GM21528 (cell line): Measurements from ENCODE around the gene TUBB2A.
"Not testable (repeated sequence)": the region's sequence is repeated elsewhere in the genome, so short reads cannot be mapped to it uniquely, and the experiment has no call there.

ENCODE experiments used
- ATAC-seq: cut with Tn5 transposase; IDR thresholded peaks from one replicate; pipeline ENCODE4 v1.9.1; 2021; ENCODE audit warnings: mild to moderate bottlenecking, moderate library complexity; ENCODE audit not compliant: unreplicated experiment, low FRiP score

The TUBB2A gene

GRCh38 chr6:3183066-3183465 is 25.7 kb upstream of the TUBB2A start:
- no peak for ATAC-seq

DNA sequence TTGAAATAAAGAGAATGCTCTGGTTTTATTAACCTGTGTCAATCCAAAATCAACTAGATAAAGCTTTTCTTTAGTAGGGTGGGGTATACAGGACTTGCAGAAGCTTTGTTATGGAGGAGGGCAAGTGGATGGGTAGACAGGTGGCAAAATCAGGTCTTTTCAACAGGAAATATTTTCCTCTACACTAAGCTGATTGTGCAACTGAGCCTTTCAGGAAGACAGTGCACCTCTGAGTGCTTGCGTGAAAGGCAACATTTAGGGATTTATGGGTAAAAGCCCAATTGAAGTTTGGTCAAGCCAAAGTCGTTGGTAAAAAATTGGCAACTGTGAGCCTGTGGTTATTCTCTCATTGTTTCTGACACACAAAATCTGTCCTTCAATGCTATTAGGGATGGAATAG is 23.8 kb upstream of the TUBB2A start:
- no peak for ATAC-seq

DNA sequence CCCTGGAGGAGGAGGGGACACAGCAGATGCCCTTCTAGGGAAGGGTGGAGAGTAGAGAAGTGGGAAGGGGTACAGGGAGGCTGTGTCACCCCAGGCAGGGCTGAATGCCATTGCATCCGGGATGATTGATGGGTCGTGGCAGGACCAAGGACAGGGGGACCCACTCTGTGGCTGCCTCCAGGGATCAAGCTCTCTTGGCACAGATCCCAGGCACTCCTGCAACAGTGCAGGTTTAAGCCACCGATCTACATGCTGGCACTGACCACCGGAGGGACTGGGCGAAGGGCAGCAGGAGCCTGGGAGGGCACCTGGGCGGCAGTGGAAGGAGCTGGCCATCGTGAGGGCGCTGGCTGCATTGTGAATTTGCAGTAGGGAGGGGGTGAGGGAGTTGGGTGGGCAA is 22.6 kb upstream of the TUBB2A start:
- ATAC-seq, result not testable (repeated sequence)

GRCh38 chr6:3178666-3179065 is 21.3 kb upstream of the TUBB2A start:
- ATAC-seq, result not testable (repeated sequence)

DNA sequence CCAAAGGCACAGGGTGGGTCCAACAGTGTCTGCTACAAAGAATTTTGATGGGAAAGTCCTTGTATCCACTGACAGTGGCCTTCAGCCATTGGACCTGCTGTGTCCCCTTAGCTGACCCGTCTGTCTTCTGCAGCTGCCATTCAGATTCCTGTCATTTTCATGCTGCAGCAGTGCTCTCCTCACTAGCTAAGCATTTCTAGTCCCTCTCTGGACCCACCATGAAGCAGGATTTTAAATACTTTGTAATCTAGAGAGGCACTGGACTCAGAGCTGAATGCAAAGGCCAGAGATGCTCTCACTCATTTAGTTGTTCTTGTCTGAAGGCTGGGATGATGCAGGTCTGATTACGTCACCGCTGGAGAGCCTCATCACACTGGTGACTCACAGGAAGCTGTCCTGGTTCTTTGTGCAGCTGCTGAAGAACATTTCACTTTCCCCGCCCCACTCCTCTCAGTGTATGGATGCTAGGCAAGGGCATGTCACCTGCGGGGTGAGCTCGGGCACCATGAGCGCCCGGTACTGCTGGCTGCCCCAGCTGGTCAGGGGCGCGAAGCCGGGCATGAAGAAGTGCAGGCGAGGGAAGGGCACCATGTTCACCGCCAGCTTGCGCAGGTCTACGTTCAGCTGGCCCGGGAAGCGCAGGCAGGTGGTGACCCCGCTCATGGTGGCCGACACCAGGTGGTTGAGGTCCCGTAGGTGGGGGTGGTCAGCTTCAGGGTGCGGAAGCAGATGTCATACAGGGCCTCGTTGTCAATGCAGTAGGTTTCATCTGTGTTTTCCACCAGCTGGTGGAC is 19.4 kb upstream of the TUBB2A start:
- no peak for ATAC-seq

GRCh38 chr6:3175715-3176402 is 18.5 kb upstream of the TUBB2A start:
- ATAC-seq, result no peak

DNA sequence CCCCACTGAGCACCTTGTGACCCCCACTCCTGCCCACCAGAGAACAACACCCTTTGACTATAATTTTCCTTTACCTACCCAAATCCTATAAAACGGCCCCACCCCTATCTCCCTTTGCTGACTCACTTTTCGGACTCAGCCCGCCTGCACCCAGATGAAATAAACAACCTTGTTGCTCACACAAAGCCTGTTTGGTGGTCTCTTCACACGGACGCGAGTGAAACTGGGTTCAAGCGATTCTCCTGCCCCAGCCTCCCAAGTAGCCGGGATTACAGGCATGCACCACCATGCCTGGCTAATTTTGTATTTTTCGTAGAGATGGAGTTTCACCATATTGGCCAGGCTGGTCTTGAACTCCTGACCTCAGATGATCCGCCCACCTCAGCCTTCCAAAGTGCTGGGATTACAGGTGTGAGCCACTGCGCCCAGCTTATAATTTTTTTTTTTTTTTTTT is 16.3 kb upstream of the TUBB2A start:
- ATAC-seq, result not testable (repeated sequence)

DNA sequence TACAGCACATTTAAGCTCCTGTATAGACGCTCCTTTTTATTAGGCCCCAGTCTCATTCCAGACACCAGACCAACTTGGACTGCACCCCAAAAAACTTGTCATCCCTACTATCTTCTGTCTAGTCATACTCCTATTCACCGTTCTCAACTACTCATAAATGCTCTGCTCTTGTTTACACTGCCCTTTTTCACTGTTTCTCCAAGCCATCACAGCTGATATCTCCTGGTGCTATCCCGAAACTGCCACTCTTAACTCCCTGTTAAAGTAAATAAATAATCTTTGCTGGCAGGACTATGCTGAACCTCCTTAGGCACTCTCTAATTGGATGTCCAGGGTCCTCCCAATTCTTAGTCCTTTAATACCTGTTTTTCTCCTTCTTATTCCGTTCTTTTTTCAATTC is 15.4 kb upstream of the TUBB2A start:
- ATAC-seq, result not testable (repeated sequence)

GRCh38 chr6:3171313-3172175 is 14.2 kb upstream of the TUBB2A start:
- not testable (repeated sequence) for ATAC-seq

- ATAC-seq, result not testable (repeated sequence)
Observed at GRCh38 chr6:3170676-3171075, 13.3 kb upstream of the TUBB2A start.

DNA sequence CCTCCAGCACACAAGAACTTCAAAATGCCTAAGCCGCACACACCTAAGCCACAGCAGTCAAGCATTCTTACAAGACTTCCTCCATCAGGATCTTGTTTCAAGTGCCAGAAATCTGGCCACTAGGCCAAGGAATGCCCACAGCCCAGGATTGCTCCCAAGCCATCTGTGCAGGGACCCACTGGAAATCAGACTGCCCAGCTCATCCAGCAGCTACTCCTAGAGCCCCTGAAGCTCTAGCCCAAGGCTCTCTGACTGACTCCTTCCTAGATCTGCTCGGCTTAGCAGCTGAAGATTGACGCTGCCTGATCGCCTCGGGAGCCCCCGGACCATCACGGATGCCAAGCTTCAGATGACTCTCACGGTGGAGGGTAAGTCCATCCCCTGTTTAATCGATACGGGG is 10.7 kb upstream of the TUBB2A start:
- ATAC-seq, result not testable (repeated sequence)

DNA sequence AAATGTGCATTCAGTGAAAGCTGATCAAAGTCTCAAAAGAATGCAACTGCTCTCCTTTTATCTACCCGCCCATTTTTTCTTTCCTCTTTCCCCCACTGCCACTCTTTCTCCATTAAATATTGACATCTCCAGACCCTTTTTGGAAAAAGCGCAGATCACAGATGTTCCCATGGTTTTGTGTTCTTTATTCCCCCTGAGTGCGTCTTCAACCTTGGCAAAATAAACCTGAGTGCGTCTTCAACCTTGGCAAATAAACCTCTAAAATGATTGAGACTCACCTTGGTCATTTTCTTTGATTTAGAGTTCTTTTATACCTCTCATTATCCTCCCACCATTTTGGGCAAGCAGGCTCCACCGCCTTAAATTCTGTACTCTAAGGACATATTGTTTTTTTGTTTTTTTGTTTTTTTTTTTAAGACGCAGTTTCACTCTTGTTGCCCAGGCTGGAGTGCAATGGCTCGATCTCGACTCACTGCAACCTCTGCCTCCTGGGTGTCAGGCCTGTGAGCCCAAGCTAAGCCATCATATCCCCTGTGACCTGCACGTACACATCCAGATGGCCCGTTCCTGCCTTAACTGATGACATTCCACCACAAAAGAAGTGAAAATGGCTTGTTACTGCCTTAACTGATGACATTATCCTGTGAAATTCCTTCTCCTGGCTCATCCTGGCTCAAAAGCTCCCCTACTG is 9.3 kb upstream of the TUBB2A start:
- ATAC-seq, result not testable (repeated sequence)

- no peak for ATAC-seq
Observed at GRCh38 chr6:3165631-3166534, 8.5 kb upstream of the TUBB2A start.

GRCh38 chr6:3164388-3164787 is 7.0 kb upstream of the TUBB2A start:
- ATAC-seq, result no peak

DNA sequence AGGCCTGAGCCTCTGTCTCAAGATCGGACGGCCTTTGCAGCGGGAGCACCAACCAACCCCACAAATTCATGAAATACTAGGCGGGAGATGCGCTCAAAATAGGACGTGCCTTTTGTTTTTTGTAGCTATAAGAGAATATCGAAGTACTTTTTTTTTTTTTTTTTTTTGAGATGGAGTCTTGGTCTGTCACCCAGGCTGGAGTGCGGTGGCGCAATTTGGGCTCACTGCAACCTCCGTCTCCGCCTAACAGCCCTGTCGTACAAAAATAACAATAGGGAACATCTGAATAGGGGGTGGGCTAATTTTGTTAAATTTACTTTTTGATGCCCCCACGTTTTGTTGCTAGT is 5.9 kb upstream of the TUBB2A start:
- ATAC-seq, result peak; percentile 17

- ATAC-seq, result peak; percentile 68
Observed at GRCh38 chr6:3162565-3163247, 5.4 kb upstream of the TUBB2A start.

DNA sequence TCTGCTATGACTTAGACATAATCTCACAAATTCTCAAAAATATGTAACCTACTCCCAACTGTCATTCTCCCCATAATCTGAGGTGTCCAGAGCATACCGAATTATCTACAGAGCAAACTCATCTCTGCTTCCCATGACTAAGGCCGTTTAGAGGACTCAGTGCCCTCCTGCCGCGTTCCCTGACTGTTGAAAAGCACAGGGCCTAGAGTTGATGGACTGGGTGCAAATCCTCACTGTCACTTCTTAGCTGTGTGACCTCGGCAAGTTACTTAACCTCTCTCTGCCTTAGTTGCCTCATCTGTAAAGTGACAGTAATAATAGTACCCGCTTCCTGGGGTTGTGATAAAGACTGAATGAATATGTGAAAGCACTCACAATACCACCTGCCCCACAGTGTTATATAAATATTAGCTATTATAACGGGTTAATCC is 4.7 kb upstream of the TUBB2A start:
- no peak for ATAC-seq

GRCh38 chr6:3159805-3160781 is 2.7 kb upstream of the TUBB2A start:
- no peak for ATAC-seq
